ENCODE data around the gene ADM2.

Gene ADM2

GRCh38 chr22:50445880-50446707, 35.2 kb upstream of the ADM2 start:
- DNase-seq, result no peak

- DNase-seq, result no peak
Observed at GRCh38 chr22:50446708-50447575, 34.4 kb upstream of the ADM2 start.

GRCh38 chr22:50447576-50448551, 33.5 kb upstream of the ADM2 start:
- no peak for DNase-seq

- no peak for DNase-seq
Observed at GRCh38 chr22:50452649-50453048, 28.7 kb upstream of the ADM2 start.

- no peak for DNase-seq
Observed at GRCh38 chr22:50454556-50455075, 26.7 kb upstream of the ADM2 start.

- DNase-seq, result no peak
Observed at GRCh38 chr22:50455201-50455600, 26.1 kb upstream of the ADM2 start.

GRCh38 chr22:50456026-50456425, 25.3 kb upstream of the ADM2 start:
- DNase-seq, result no peak

- no peak for DNase-seq
Observed at GRCh38 chr22:50456466-50457234, 24.7 kb upstream of the ADM2 start.

- DNase-seq, result no peak
Observed at GRCh38 chr22:50459016-50459415, 22.3 kb upstream of the ADM2 start.

GRCh38 chr22:50459496-50460140, 21.7 kb upstream of the ADM2 start:
- DNase-seq, result no peak

GRCh38 chr22:50460938-50461337, 20.4 kb upstream of the ADM2 start:
- DNase-seq, result no peak

GRCh38 chr22:50461536-50461935, 19.8 kb upstream of the ADM2 start:
- no peak for DNase-seq

- DNase-seq, result no peak
Observed at GRCh38 chr22:50461979-50462540, 19.3 kb upstream of the ADM2 start.

GRCh38 chr22:50463188-50463900, 18.0 kb upstream of the ADM2 start:
- DNase-seq, result no peak

- no peak for DNase-seq
Observed at GRCh38 chr22:50464451-50464850, 16.9 kb upstream of the ADM2 start.

- DNase-seq, result no peak
Observed at GRCh38 chr22:50465066-50465930, 16.0 kb upstream of the ADM2 start.

GRCh38 chr22:50467341-50467740, 14.0 kb upstream of the ADM2 start:
- no peak for DNase-seq

- DNase-seq, result no peak
Observed at GRCh38 chr22:50467773-50468440, 13.4 kb upstream of the ADM2 start.

- DNase-seq, result no peak
Observed at GRCh38 chr22:50468626-50469025, 12.7 kb upstream of the ADM2 start.

Data from SIG-M5 (cell line).